AG04450 (cell line): ENCODE data around the gene GPR78. TPM values are rescaled to one million over a fixed set of nuclear protein-coding genes. Genes with fewer than 3 reads are reported as not detected.

ENCODE experiments used
- CTCF ChIA-PET: fragments of 300-600, 350-600 bp; formaldehyde crosslinking; extraction: SDS; loops from one replicate; lab custom pipeline; 2022; ENCODE audit warnings: antibody characterized with exemption, inconsistent platforms; lab: Charles Lee
- POLR2A ChIA-PET: fragments of 350-600 bp; formaldehyde crosslinking; extraction: SDS; loops from one replicate; lab custom pipeline; 2021; ENCODE audit warnings: antibody characterized with exemption, inconsistent platforms; lab: Yijun Ruan, JAX
- DNase-seq: peaks from one replicate; pipeline ENCODE4 v3.0.0-alpha.2; 2011; ENCODE audit warnings: low read depth, low spot score
- H3K27ac ChIP-seq: one replicate; pipeline ENCODE4 v1.5.1; 2012; ENCODE audit warnings: low read depth, low read length, control low read depth
- H3K27me3 ChIP-seq: one replicate; pipeline ENCODE4 v1.6.0; 2012; ENCODE audit warnings: low read length; ENCODE audit not compliant: control insufficient read depth, insufficient read depth
- H3K4me3 ChIP-seq: 2 replicates; pipeline ENCODE4 v1.5.1; 2011; ENCODE audit warnings: mild to moderate bottlenecking, low read depth, low read length, control low read depth
- H3K9me3 ChIP-seq: 2 replicates; pipeline ENCODE4 v1.5.1; 2012; ENCODE audit warnings: low read length; ENCODE audit not compliant: control insufficient read depth, insufficient read depth
- polyA minus RNA-seq: library from RNA; depleted of rRNA, polyadenylated mRNA; stranded (reverse); fragments of >200 nt; gene quantifications from 2 replicates; pipeline ENCODE4 v1.2.3, GENCODE V29; 2011; rRNA and poly(A)+ RNA removed
- polyA plus RNA-seq: library from polyadenylated mRNA; depleted of rRNA; stranded (reverse); fragments of >200 nt; gene quantifications from 2 replicates; pipeline ENCODE4 v1.2.3, GENCODE V29; 2011; rRNA removed
- TF ChIP-seq, protein P1 (sequence below): IDR thresholded peaks from 2 replicates; pipeline ENCODE4 v1.5.1; 2011; ENCODE audit warnings: low read depth, low read length, control low read depth, inconsistent platforms

The GPR78 gene, protein sequence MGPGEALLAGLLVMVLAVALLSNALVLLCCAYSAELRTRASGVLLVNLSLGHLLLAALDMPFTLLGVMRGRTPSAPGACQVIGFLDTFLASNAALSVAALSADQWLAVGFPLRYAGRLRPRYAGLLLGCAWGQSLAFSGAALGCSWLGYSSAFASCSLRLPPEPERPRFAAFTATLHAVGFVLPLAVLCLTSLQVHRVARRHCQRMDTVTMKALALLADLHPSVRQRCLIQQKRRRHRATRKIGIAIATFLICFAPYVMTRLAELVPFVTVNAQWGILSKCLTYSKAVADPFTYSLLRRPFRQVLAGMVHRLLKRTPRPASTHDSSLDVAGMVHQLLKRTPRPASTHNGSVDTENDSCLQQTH
- polyA plus RNA-seq (0.07 and 0.14 TPM in 2 replicates), polyA minus RNA-seq (0.28 and 0.30 TPM in 2 replicates)

DNA sequence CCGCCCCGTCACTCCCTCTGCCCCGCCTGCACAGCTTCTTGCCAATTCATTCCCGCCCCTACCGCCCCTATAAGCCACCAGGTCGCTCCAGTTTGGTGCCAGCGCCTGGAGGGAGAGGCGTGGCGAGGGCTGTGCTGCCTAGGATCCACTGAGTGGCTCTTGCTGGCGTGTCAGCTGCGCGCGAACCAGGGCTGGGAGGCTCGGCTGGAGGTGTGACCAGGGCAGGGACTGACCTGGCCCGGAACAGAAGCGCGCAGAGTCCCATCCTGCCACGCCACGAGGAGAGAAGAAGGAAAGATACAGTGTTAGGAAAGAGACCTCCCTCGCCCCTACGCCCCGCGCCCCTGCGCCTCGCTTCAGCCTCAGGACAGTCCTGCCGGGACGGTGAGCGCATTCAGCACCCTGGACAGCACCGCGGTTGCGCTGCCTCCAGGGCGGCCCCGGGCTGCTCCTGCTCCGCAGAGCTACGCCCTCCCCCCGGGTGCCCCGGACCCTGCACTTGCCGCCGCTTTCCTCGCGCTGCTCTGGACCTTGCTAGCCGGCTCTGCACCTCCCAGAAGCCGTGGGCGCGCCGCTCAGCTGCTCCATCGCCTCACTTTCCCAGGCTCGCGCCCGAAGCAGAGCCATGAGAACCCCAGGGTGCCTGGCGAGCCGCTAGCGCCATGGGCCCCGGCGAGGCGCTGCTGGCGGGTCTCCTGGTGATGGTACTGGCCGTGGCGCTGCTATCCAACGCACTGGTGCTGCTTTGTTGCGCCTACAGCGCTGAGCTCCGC is at the start of gene GPR78:
TSS of gene GPR78 (plus strand) at position 72 of the 773 bp plus-strand sequence. CDS start at position 663, 591 bp downstream.
- H3K9me3 ChIP-seq = peaks cover 12% of the 10 kb centered on the region; the same call in 1 of the 2 replicates
- ChIA-PET CTCF (no interaction called here), POLR2A (no interaction called here)
- DNase-seq = no peak
- H3K27ac ChIP-seq = no peak within 1 kb of the TSS
- H3K4me3 ChIP-seq = no peak within 1 kb of the TSS
- peaks cover 18% of the 10 kb centered on the region for H3K27me3 ChIP-seq
- TF ChIP-seq, protein P1, sequence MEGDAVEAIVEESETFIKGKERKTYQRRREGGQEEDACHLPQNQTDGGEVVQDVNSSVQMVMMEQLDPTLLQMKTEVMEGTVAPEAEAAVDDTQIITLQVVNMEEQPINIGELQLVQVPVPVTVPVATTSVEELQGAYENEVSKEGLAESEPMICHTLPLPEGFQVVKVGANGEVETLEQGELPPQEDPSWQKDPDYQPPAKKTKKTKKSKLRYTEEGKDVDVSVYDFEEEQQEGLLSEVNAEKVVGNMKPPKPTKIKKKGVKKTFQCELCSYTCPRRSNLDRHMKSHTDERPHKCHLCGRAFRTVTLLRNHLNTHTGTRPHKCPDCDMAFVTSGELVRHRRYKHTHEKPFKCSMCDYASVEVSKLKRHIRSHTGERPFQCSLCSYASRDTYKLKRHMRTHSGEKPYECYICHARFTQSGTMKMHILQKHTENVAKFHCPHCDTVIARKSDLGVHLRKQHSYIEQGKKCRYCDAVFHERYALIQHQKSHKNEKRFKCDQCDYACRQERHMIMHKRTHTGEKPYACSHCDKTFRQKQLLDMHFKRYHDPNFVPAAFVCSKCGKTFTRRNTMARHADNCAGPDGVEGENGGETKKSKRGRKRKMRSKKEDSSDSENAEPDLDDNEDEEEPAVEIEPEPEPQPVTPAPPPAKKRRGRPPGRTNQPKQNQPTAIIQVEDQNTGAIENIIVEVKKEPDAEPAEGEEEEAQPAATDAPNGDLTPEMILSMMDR = no peak

DNA sequence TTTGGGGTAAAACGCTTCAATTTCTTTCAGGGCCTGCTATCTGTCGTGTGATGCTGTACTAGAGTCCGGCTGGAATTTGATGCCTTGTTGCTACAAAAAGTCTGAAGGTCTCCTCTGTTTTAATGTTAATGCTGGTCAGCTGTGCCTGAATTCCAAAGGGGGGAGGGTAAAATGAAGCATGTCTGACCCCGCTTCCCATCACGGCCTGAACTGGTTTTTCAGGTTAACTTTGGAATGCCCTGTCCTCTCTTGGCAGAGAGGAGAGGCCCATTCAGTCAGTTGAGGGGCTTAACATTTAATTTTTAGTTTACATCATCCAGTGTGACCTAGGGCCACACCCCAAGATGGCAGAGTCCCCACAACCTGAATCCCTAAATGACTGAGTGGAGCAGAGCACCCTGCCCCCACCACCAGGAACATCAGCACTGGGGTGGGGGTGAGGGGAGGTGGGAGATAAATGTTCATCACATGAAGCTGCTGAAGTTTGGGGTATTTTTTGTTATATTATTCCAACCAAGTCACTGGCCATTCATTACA is 47.9 kb upstream of the GPR78 start:
- ChIA-PET POLR2A (no interaction called here), CTCF (interaction anchor here (0.6 to 0.8 kb wide), 2 partner anchors 76 to 356 kb away, joined by 3 read pairs; no protein-coding TSS in a partner anchor)
- Histone ChIP-seq H3K4me3 (no peak overlapping the region), H3K27me3 (peaks cover 6% of the 10 kb centered on the region), H3K9me3 (no peaks in the 10 kb centered on the region), H3K27ac (no peak overlapping the region)
- TF ChIP-seq, protein P1 = no peak
- DNase-seq = no peak

DNA sequence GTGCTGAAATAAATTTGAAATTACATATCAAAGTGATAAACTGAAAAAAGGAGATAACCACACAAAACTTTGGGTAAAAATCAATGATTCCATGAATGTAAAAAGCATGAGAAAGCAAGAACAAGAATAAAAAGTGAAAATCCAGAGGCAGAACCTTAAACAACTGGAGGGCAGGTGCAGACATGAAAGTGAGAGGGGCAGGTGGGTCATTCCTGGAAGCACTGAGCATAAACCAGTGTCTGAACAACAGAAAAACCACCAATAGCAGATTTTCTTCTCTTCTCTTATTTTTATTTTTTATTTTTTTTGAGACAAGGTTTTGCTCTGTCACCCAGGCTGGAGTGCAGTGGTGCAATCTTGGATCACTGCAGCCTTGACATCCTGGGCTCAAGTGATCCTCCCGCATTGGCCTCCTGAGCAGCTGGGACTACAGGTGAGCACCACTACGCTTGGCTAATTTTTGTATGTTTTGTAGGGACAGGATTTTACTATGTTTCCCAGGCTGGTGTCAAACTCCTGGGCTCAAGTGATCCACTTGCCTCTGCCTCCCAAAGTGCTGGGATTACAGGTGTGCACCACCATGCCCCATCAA is 46.8 kb upstream of the GPR78 start:
- H3K9me3 ChIP-seq = no peaks in the 10 kb centered on the region
- H3K27me3 ChIP-seq = peaks cover 3% of the 10 kb centered on the region
- CTCF ChIA-PET = interaction anchor here (0.6 kb wide), 1 partner anchor 75 kb away, joined by 3 read pairs; no protein-coding TSS in a partner anchor
- H3K27ac ChIP-seq = no peak overlapping the region
- no peak overlapping the region for H3K4me3 ChIP-seq
- TF ChIP-seq, protein P1 = no peak
- POLR2A ChIA-PET = no interaction called here
- no peak for DNase-seq

DNA sequence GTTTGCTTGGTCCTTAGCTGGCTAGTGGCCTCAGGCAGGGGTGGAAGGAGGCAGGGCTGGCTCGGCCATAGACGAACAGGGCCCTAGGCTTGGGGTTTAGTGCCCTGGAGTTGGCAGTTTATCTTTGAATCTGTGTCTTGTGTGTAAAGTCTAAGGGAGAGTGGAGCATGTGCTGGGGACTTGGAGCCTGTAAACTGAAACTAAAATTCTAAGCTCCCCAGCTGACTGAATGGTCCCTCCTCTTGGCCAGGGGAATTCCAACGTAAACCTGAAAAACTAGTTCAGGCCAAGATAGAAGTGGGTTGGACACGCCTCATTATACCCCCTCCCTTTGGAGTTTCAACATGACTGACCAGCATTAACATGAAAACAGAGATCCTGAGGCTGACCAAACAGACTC is 46.1 kb upstream of the GPR78 start:
- no peaks in the 10 kb centered on the region for H3K9me3 ChIP-seq
- DNase-seq = no peak
- H3K27ac ChIP-seq = peak overlapping the region; percentile 73
- TF ChIP-seq, protein P1 = no peak
- CTCF ChIA-PET = interaction anchor here (0.7 kb wide), 1 partner anchor 65 kb away, joined by 3 read pairs; no protein-coding TSS in a partner anchor
- peak overlapping the region; percentile 4; the same call in 1 of the 2 replicates for H3K4me3 ChIP-seq
- peaks cover 3% of the 10 kb centered on the region for H3K27me3 ChIP-seq
- POLR2A ChIA-PET = no interaction called here
